OCI-LY7 (cell line): Measurements from ENCODE around the gene GFAP. TPM values are rescaled to one million over a fixed set of nuclear protein-coding genes. Genes with fewer than 3 reads are reported as not detected.

Experiments used
- BruUV-seq: library from RNA; stranded (reverse); fragments of 400-500 nt; replicated peaks from 2 replicates; lab custom pipeline; 2021; lab: Mats Ljungman, UMichigan
- CTCF ChIA-PET: fragments of 300-600 bp; sonication (Branson Sonifier 250); formaldehyde crosslinking; loops from one replicate; lab custom pipeline; 2022; ENCODE audit warnings: antibody characterized with exemption; ENCODE audit not compliant: unreplicated experiment; lab: Charles Lee
- POLR2A ChIA-PET: fragments of 300-600 bp; sonication (Branson Sonifier 250); formaldehyde crosslinking; loops from one replicate; lab custom pipeline; 2022; ENCODE audit warnings: antibody characterized with exemption; lab: Charles Lee
- DNase-seq: peaks from one replicate; pipeline ENCODE4 v3.0.0-alpha.2; 2015; ENCODE audit warnings: low spot score
- H2AFZ ChIP-seq: fragments of 200-600 bp; sonication (generic), shearing (Covaris generic); 2 replicates; pipeline ENCODE4 v1.6.1; 2014; ENCODE audit warnings: mild to moderate bottlenecking, antibody characterized with exemption, low read length, moderate library complexity
- H3K27ac ChIP-seq: fragments of 200-600 bp; sonication (generic); 2 replicates; pipeline ENCODE4 v1.5.1; 2014; ENCODE audit warnings: mixed run types, low read depth, mild to moderate bottlenecking, moderate library complexity, low read length, inconsistent platforms; ENCODE audit not compliant: poor library complexity, severe bottlenecking
- H3K36me3 ChIP-seq: fragments of 200-600 bp; sonication (generic); 2 replicates; pipeline ENCODE4 v1.6.1; 2014; ENCODE audit warnings: mild to moderate bottlenecking, antibody characterized with exemption, low read length, moderate library complexity, mixed read lengths; ENCODE audit not compliant: insufficient read depth
- H3K4me1 ChIP-seq: fragments of 200-600 bp; sonication (generic); 2 replicates; pipeline ENCODE4 v1.5.1; 2014; ENCODE audit warnings: mild to moderate bottlenecking, low read length; ENCODE audit not compliant: insufficient read depth, poor library complexity, severe bottlenecking
- H3K4me2 ChIP-seq: fragments of 200-600 bp; sonication (generic); 2 replicates; pipeline ENCODE4 v1.6.1; 2014; ENCODE audit warnings: mild to moderate bottlenecking, low read length
- H3K4me3 ChIP-seq: fragments of 200-600 bp; sonication (generic); 2 replicates; pipeline ENCODE4 v1.5.1; 2014; ENCODE audit warnings: mild to moderate bottlenecking, low read depth, low read length; ENCODE audit not compliant: poor library complexity, severe bottlenecking
- H3K79me2 ChIP-seq: fragments of 200-600 bp; sonication (generic); 2 replicates; pipeline ENCODE4 v1.6.1; 2016; ENCODE audit warnings: low read depth, mild to moderate bottlenecking, low read length, moderate library complexity, mixed read lengths; ENCODE audit not compliant: insufficient read depth
- H3K9me2 ChIP-seq: fragments of 200-600 bp; sonication (generic); 2 replicates; pipeline ENCODE4 v1.6.1; 2016; ENCODE audit warnings: mild to moderate bottlenecking, low read length, mixed read lengths; ENCODE audit not compliant: insufficient read depth
- H3K9me3 ChIP-seq: fragments of 200-600 bp; sonication (generic); 2 replicates; pipeline ENCODE4 v1.6.1; 2014; ENCODE audit warnings: mild to moderate bottlenecking, mixed run types, low read length, mixed read lengths
- H4K20me1 ChIP-seq: fragments of 200-600 bp; sonication (generic); 2 replicates; pipeline ENCODE4 v1.6.1; 2014; ENCODE audit warnings: mild to moderate bottlenecking, antibody characterized with exemption, low read length, moderate library complexity, mixed read lengths; ENCODE audit not compliant: insufficient read depth
- CTCF ChIP-seq: fragments of 200-600 bp; sonication (generic); conservative IDR thresholded peaks from 2 replicates; pipeline ENCODE4 v1.5.1; 2014; ENCODE audit warnings: mild to moderate bottlenecking, antibody characterized with exemption, low read length, moderate library complexity, mixed read lengths
- EZH2phosphoT487 ChIP-seq: fragments of 200-600 bp; sonication (generic); IDR thresholded peaks from 2 replicates; pipeline ENCODE4 v1.6.1; 2018; ENCODE audit warnings: low read depth, borderline replicate concordance, mild to moderate bottlenecking, mixed run types, antibody characterized with exemption, low read length, moderate library complexity, mixed read lengths
- intact Hi-C: fragments of 100-400 bp; cut with micrococcal nuclease; formaldehyde crosslinking; loops from one replicate; pipeline ENCODE4 v1.10.0; 2022; ENCODE audit not compliant: unreplicated experiment
- total RNA-seq, 2 experiments: library from RNA; depleted of rRNA in 1 of 2; stranded (reverse); fragments of >200 nt in 1 of 2; shearing (Covaris generic) in 1 of 2; gene quantifications; 2 replicates each; pipeline ENCODE4 v1.2.3, GENCODE V29; 2014 to 2022

Gene GFAP
- total RNA-seq, 2 experiments from 2014 or later, result not detected

- no peak overlapping the region for H3K27ac ChIP-seq
- no peak overlapping the region for H2AFZ ChIP-seq
- no peaks in the 10 kb centered on the region for H3K79me2 ChIP-seq
- no peak for DNase-seq
- BruUV-seq, result no TSS peak
- no peaks in the 10 kb centered on the region for H4K20me1 ChIP-seq
- intact Hi-C loops, result no loop called here
- no peak overlapping the region for H3K4me2 ChIP-seq
- ChIA-PET CTCF (no interaction called here), POLR2A (no interaction called here)
- H3K9me2 ChIP-seq, result no peaks in the 10 kb centered on the region
- H3K4me1 ChIP-seq, result no peaks in the 10 kb centered on the region
- H3K36me3 ChIP-seq, result no peaks in the 10 kb centered on the region
- no peaks in the 10 kb centered on the region for H3K9me3 ChIP-seq
- no peak for TF ChIP-seq CTCF
- TF ChIP-seq EZH2phosphoT487, result no peak
- H3K4me3 ChIP-seq, result no peak overlapping the region
Measured at GRCh38 chr17:44908761-44909326, 6.5 kb downstream of the GFAP start.

GRCh38 chr17:44907729-44908470 lies 7.4 kb downstream of the GFAP start:
- Histone ChIP-seq H3K4me2 (no peak overlapping the region), H3K79me2 (no peaks in the 10 kb centered on the region), H3K9me2 (no peaks in the 10 kb centered on the region), H3K4me1 (no peaks in the 10 kb centered on the region), H4K20me1 (no peaks in the 10 kb centered on the region), H3K4me3 (no peak overlapping the region), H3K9me3 (no peaks in the 10 kb centered on the region), H3K27ac (no peak overlapping the region), H3K36me3 (no peaks in the 10 kb centered on the region), H2AFZ (no peak overlapping the region)
- intact Hi-C loops, result no loop called here
- no peak for DNase-seq
- POLR2A ChIA-PET, result no interaction called here
- TF ChIP-seq EZH2phosphoT487 (no peak), CTCF (no peak)
- CTCF ChIA-PET, result interaction anchor here (0.9 kb wide), 1 partner anchor 10 kb away, joined by 4 read pairs; no protein-coding TSS in a partner anchor
- BruUV-seq, result no TSS peak
